Myocyte (in vitro differentiated cells): ENCODE data around the gene KRTAP10-6. TPM values are rescaled to one million over a fixed set of nuclear protein-coding genes. Genes with fewer than 3 reads are reported as not detected.
A peak's percentile ranks its signal among the peaks of the same experiment; 100 is the strongest.
"Not testable (repeated sequence)": the region's sequence is repeated elsewhere in the genome, so short reads cannot be mapped to it uniquely, and the experiment has no call there.

Experiments used
- DNase-seq: peaks from one replicate; pipeline ENCODE4 v3.0.0-alpha.2; 2012; ENCODE audit warnings: low read depth
- polyA plus RNA-seq: library from polyadenylated mRNA; unstranded; fragments of >200 nt; gene quantifications from one replicate; pipeline ENCODE4 v1.2.1, GENCODE V29; 2012; ENCODE audit warnings: missing spikeins
- total RNA-seq: library from RNA; depleted of rRNA; stranded (reverse); fragments of >200 nt; gene quantifications from 2 replicates; pipeline ENCODE4 v1.2.3, GENCODE V29; 2014

Gene KRTAP10-6
- total RNA-seq: not detected in 2 replicates
- polyA plus RNA-seq: not detected

GRCh38 chr21:44592446-44593311 is at the start of gene KRTAP10-6:
Gene KRTAP10-6, minus strand, starts transcription at chr21:44592505. Its CDS starts 21 bp downstream, at chr21:44592484.
- no peak for DNase-seq

- no peak for DNase-seq
Measured at GRCh38 chr21:44640761-44641160, 48.5 kb upstream of the KRTAP10-6 start.

GRCh38 chr21:44639331-44639655 is 47.0 kb upstream of the KRTAP10-6 start:
- DNase-seq: no peak

- not testable (repeated sequence) for DNase-seq
Measured at GRCh38 chr21:44638506-44639330, 46.4 kb upstream of the KRTAP10-6 start.

GRCh38 chr21:44637851-44638348 is 45.6 kb upstream of the KRTAP10-6 start:
- not testable (repeated sequence) for DNase-seq

GRCh38 chr21:44637018-44637850 is 44.9 kb upstream of the KRTAP10-6 start, which contains the start of gene KRTAP10-10:
Gene KRTAP10-10, plus strand, starts transcription at chr21:44637356. Its CDS starts 62 bp downstream, at chr21:44637418.
- DNase-seq: peak; percentile 7

GRCh38 chr21:44636209-44637017 is 44.1 kb upstream of the KRTAP10-6 start:
- DNase-seq: no peak

- no peak for DNase-seq
Measured at GRCh38 chr21:44632067-44632466, 39.8 kb upstream of the KRTAP10-6 start.

GRCh38 chr21:44630440-44630839 is 38.1 kb upstream of the KRTAP10-6 start:
- no peak for DNase-seq

- no peak for DNase-seq
Measured at GRCh38 chr21:44628707-44629391, 36.5 kb upstream of the KRTAP10-6 start.

GRCh38 chr21:44627831-44628233 is 35.5 kb upstream of the KRTAP10-6 start:
- DNase-seq: not testable (repeated sequence)

- not testable (repeated sequence) for DNase-seq
Measured at GRCh38 chr21:44627181-44627822, 35.0 kb upstream of the KRTAP10-6 start.

- no peak for DNase-seq
Measured at GRCh38 chr21:44626673-44627143, 34.4 kb upstream of the KRTAP10-6 start, which contains the start of gene KRTAP10-9. Gene KRTAP10-9, plus strand, starts transcription at chr21:44627093. Its CDS starts 79 bp downstream, at chr21:44627172.

- no peak for DNase-seq
Measured at GRCh38 chr21:44626262-44626661, 34.0 kb upstream of the KRTAP10-6 start.

GRCh38 chr21:44625756-44626155 is 33.5 kb upstream of the KRTAP10-6 start:
- no peak for DNase-seq

- no peak for DNase-seq
Measured at GRCh38 chr21:44623575-44623974, 31.3 kb upstream of the KRTAP10-6 start.

GRCh38 chr21:44619886-44620285 is 27.6 kb upstream of the KRTAP10-6 start:
- no peak for DNase-seq

GRCh38 chr21:44618909-44619308 is 26.6 kb upstream of the KRTAP10-6 start:
- DNase-seq: no peak

GRCh38 chr21:44618504-44618903 is 26.2 kb upstream of the KRTAP10-6 start:
- DNase-seq: no peak
